ENCODE data around the gene KIF26B.

GRCh38 chr1:245578308-245578707 is 423.5 kb downstream of the KIF26B start:
- TF ChIP-seq EZH2 (optimal IDR thresholded peaks at IDR 0.05; ENCODE audit: low read depth, low read length) = no peak
- TF ChIP-seq, protein P1, sequence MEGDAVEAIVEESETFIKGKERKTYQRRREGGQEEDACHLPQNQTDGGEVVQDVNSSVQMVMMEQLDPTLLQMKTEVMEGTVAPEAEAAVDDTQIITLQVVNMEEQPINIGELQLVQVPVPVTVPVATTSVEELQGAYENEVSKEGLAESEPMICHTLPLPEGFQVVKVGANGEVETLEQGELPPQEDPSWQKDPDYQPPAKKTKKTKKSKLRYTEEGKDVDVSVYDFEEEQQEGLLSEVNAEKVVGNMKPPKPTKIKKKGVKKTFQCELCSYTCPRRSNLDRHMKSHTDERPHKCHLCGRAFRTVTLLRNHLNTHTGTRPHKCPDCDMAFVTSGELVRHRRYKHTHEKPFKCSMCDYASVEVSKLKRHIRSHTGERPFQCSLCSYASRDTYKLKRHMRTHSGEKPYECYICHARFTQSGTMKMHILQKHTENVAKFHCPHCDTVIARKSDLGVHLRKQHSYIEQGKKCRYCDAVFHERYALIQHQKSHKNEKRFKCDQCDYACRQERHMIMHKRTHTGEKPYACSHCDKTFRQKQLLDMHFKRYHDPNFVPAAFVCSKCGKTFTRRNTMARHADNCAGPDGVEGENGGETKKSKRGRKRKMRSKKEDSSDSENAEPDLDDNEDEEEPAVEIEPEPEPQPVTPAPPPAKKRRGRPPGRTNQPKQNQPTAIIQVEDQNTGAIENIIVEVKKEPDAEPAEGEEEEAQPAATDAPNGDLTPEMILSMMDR (IDR thresholded peaks at IDR 0.05; ENCODE audit: low read length) = no peak
- TF ChIP-seq EZH2phosphoT487 (IDR thresholded peaks at IDR 0.05; ENCODE audit: low read length) = no peak

All from MM.1S (cell line).